ENCODE data around the gene CMTM4. TPM values are rescaled to one million over a fixed set of nuclear protein-coding genes. Genes with fewer than 3 reads are reported as not detected.

Gene CMTM4
- total and polyA plus RNA-seq, 12 donors, result 4.5 to 14.6 (median 11.7) TPM

- TF ChIP-seq, protein P1, sequence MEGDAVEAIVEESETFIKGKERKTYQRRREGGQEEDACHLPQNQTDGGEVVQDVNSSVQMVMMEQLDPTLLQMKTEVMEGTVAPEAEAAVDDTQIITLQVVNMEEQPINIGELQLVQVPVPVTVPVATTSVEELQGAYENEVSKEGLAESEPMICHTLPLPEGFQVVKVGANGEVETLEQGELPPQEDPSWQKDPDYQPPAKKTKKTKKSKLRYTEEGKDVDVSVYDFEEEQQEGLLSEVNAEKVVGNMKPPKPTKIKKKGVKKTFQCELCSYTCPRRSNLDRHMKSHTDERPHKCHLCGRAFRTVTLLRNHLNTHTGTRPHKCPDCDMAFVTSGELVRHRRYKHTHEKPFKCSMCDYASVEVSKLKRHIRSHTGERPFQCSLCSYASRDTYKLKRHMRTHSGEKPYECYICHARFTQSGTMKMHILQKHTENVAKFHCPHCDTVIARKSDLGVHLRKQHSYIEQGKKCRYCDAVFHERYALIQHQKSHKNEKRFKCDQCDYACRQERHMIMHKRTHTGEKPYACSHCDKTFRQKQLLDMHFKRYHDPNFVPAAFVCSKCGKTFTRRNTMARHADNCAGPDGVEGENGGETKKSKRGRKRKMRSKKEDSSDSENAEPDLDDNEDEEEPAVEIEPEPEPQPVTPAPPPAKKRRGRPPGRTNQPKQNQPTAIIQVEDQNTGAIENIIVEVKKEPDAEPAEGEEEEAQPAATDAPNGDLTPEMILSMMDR (IDR thresholded peaks at IDR 0.05), result peak in 1 of 9 donors; percentile 3
- DNase-seq (peak; percentile 82 to 97), ATAC-seq (peak; percentile 95 to 99 (median 97))
- peak overlapping the region; percentile 70 to 93 (median 83) for H3K27ac ChIP-seq
- peaks cover 27 to 70% (median 50%) of the 10 kb centered on the region in 9 donors for H3K4me1 ChIP-seq
- no peaks in the 10 kb centered on the region for H3K27me3 ChIP-seq
- 15 to 27% methylated on average over 10 of the region's 10 CpGs for WGBS, 2 donors
- H3K9me3 ChIP-seq, result no peaks in the 10 kb centered on the region
- H3K36me3 ChIP-seq, result peaks cover 0 to 96% (median 21%) of the 10 kb centered on the region in 9 donors
- H3K4me3 ChIP-seq, result peak overlapping the region in 5 of 10 donors; percentile 1 to 20 (median 6)
- intact Hi-C loops (cut with DNase I), result loop anchor here in 2 of 10 donors (1.0 to 5.0 kb wide), 2 partner anchors 10 to 134 kb away; partner anchors contain the start of gene DYNC1LI2 (in 1 of the 2)
Observed at GRCh38 chr16:66741169-66741900, 44.8 kb upstream of the CMTM4 start.

GRCh38 chr16:66740533-66740932, 44.0 kb upstream of the CMTM4 start:
- peak overlapping the region in 1 of 10 donors; percentile 7 for H3K4me3 ChIP-seq
- H3K27me3 ChIP-seq, result no peaks in the 10 kb centered on the region
- ATAC-seq (peak in 7 of 8 donors; percentile 27 to 87 (median 71)), DNase-seq (peak in 1 of 2 donors; percentile 26)
- peak overlapping the region; percentile 70 to 93 (median 83) for H3K27ac ChIP-seq
- peaks cover 0 to 96% (median 28%) of the 10 kb centered on the region in 9 donors for H3K36me3 ChIP-seq
- TF ChIP-seq, protein P1 (IDR thresholded peaks at IDR 0.05), result no peak
- WGBS, 2 donors, result 39 to 63% methylated on average over 2 of the region's 2 CpGs
- intact Hi-C loops (cut with DNase I), result loop anchor here in 1 of 10 donors (5.0 kb wide), 1 partner anchor 133 kb away; no protein-coding TSS in a partner anchor
- H3K4me1 ChIP-seq, result peaks cover 27 to 67% (median 44%) of the 10 kb centered on the region in 9 donors
- H3K9me3 ChIP-seq, result no peaks in the 10 kb centered on the region

DNA sequence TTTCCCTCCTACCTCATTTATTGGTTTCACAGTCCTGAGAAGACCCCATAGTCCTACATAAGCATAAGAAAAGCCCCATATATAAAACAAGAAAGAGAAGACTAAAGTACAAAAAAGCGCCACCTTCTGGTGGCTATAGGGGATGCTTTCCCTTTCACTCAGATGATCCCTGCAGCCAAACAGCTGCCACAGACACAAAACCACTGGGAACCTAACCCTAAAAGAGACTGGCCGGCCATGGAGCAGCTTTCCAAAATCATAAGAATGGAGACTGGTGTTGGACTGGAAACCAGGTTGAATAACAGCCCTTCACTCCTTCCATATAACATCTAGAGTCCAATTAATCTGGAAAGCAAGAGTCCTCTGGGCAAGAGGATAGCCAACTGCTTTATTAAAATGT, 43.5 kb upstream of the CMTM4 start:
- 48 to 49% methylated on average over 2 of the region's 2 CpGs for WGBS, 2 donors
- DNase-seq, result no peak
- Histone ChIP-seq H3K27ac (peak overlapping the region; percentile 70 to 93 (median 83)), H3K4me1 (peaks cover 27 to 67% (median 44%) of the 10 kb centered on the region in 9 donors), H3K9me3 (no peaks in the 10 kb centered on the region), H3K27me3 (no peaks in the 10 kb centered on the region), H3K36me3 (peaks cover 0 to 96% (median 33%) of the 10 kb centered on the region in 9 donors), H3K4me3 (peak overlapping the region in 1 of 10 donors; percentile 7)
- intact Hi-C loops (cut with DNase I), result loop anchor here in 1 of 10 donors (5.0 kb wide), 1 partner anchor 133 kb away; no protein-coding TSS in a partner anchor
- peak in 2 of 8 donors; percentile 13 to 21 for ATAC-seq
- TF ChIP-seq, protein P1 (IDR thresholded peaks at IDR 0.05), result peak; percentile 15 to 71 (median 58)

GRCh38 chr16:66735891-66736290, 39.3 kb upstream of the CMTM4 start:
- no peaks in the 10 kb centered on the region for H3K27me3 ChIP-seq
- TF ChIP-seq, protein P1 (IDR thresholded peaks at IDR 0.05), result no peak
- no peak overlapping the region for H3K4me3 ChIP-seq
- H3K36me3 ChIP-seq, result peaks cover 0 to 98% (median 55%) of the 10 kb centered on the region in 9 donors
- DNase-seq (no peak), ATAC-seq (no peak)
- intact Hi-C loops (cut with DNase I), result no loop called here
- peaks cover 16 to 33% (median 19%) of the 10 kb centered on the region in 9 donors for H3K4me1 ChIP-seq
- 89 to 91% methylated on average over 4 of the region's 4 CpGs for WGBS, 2 donors
- no peak overlapping the region for H3K27ac ChIP-seq
- no peaks in the 10 kb centered on the region for H3K9me3 ChIP-seq

All from heart right ventricle (tissue), 16 donors.